ENCODE results near the gene ANKRD55. TPM values are rescaled to one million over a fixed set of nuclear protein-coding genes. Genes with fewer than 3 reads are reported as not detected.

Gene ANKRD55
- total and polyA plus RNA-seq, 9 of the 15 experiments (the other 6 are each of a cell fraction or from before 2014, with no cell fraction given), result 3.4 to 10.6 (median 6.5) TPM

DNA sequence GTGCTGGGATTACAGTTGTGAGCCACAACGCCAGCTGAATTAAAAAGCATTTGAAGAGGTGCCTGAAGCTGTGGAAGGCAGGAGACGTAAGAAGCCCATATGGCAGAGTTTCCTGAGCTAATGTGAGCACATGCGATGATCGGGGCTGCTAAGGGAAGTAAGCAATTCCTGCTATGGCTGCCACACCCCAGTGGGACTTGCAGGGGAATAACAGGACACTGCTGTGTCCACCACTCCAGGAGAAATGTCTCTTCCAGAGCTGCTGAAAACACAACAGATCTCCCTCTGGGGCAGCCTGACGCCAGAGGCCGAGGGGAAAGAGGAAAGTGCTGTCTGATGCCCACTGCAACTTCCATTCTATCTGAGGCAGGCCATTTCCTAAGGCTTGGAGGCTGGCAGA, 46.2 kb upstream of the ANKRD55 start:
- H3K9me1 ChIP-seq (ENCODE audit: control insufficient read depth, insufficient read depth, low read length), result no peaks in the 10 kb centered on the region
- CTCF ChIA-PET (ENCODE audit: low intra/inter-chr PET ratio), result no interaction called here

More for the DNA sequence above, 46.2 kb upstream of the ANKRD55 start:
- 51% methylated on average over 6 of the region's 6 CpGs for WGBS (ENCODE audit: insufficient coverage, low coverage, missing lambda C conversion rate)
- no peak for TF ChIP-seq SAP30 (IDR thresholded peaks at IDR 0.05; ENCODE audit: borderline replicate concordance, insufficient read depth, low read depth, low read length, poor library complexity, severe bottlenecking)
- no peak for TF ChIP-seq GTF2E2 (tag; IDR thresholded peaks at IDR 0.05)
- TF ChIP-seq TSC22D4 (tag; IDR thresholded peaks at IDR 0.05), result no peak
- no peak for TF ChIP-seq ZNF175 (CRISPR knock-in tag; IDR thresholded peaks at IDR 0.05; ENCODE audit: low read depth)
- TF ChIP-seq EP300 (IDR thresholded peaks at IDR 0.05; ENCODE audit: low read length), result no peak
- no peak for TF ChIP-seq CEBPB (tag; IDR thresholded peaks at IDR 0.05)
- TF ChIP-seq ZNF436 (CRISPR knock-in tag; IDR thresholded peaks at IDR 0.05), result no peak
- no peak for TF ChIP-seq MCM7 (IDR thresholded peaks at IDR 0.05)
- TF ChIP-seq PTTG1 (tag; IDR thresholded peaks at IDR 0.05; ENCODE audit: low read depth), result no peak
- no peak for TF ChIP-seq RFX1 (IDR thresholded peaks at IDR 0.05)
- no peak for TF ChIP-seq CBFB (CRISPR knock-in tag; IDR thresholded peaks at IDR 0.05)
- TF ChIP-seq MECOM (CRISPR knock-in tag; IDR thresholded peaks at IDR 0.05), result no peak
- no peak for TF ChIP-seq U2AF2 (optimal IDR thresholded peaks at IDR 0.05; ENCODE audit: low read depth, low read length)
- no peak for TF ChIP-seq ZC3H8 (IDR thresholded peaks at IDR 0.05)
- TF ChIP-seq HDAC1 (IDR thresholded peaks at IDR 0.05), result no peak
- TF ChIP-seq, protein P1, sequence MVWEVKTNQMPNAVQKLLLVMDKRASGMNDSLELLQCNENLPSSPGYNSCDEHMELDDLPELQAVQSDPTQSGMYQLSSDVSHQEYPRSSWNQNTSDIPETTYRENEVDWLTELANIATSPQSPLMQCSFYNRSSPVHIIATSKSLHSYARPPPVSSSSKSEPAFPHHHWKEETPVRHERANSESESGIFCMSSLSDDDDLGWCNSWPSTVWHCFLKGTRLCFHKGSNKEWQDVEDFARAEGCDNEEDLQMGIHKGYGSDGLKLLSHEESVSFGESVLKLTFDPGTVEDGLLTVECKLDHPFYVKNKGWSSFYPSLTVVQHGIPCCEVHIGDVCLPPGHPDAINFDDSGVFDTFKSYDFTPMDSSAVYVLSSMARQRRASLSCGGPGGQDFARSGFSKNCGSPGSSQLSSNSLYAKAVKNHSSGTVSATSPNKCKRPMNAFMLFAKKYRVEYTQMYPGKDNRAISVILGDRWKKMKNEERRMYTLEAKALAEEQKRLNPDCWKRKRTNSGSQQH (CRISPR knock-in tag; IDR thresholded peaks at IDR 0.05), result no peak
- TF ChIP-seq GABPA (tag; conservative IDR thresholded peaks at IDR 0.05; ENCODE audit: low read depth), result no peak
- no peak overlapping the region for H3K27ac ChIP-seq (ENCODE audit: extremely low read depth, low read depth, low read length)
- H3K79me2 ChIP-seq (ENCODE audit: control insufficient read depth, insufficient read depth, low read length), result no peaks in the 10 kb centered on the region
- H3K4me1 ChIP-seq (replicated peaks in 1 of 2; ENCODE audit: control insufficient read depth in 2 of 2, insufficient read depth in 2 of 2, low read length in 2 of 2), result no peaks in the 10 kb centered on the region
- in situ Hi-C loops (cut with MboI), result no loop called here
- H3K4me3 ChIP-seq, result no peak overlapping the region
- no peak overlapping the region for H3K4me2 ChIP-seq (ENCODE audit: insufficient read depth, low read length)
- no peaks in the 10 kb centered on the region for H3K27me3 ChIP-seq (ENCODE audit: control insufficient read depth in 2 of 2, insufficient read depth in 2 of 2, low read length in 2 of 2)
- H3K9ac ChIP-seq (ENCODE audit: insufficient read depth in 1 of 2, low read depth in 2 of 2, low read length in 2 of 2), result no peak overlapping the region
- H3K36me3 ChIP-seq (ENCODE audit: control insufficient read depth, insufficient read depth, low read length), result no peaks in the 10 kb centered on the region
- H2AFZ ChIP-seq (ENCODE audit: low read depth, low read length), result no peak overlapping the region
- H4K20me1 ChIP-seq (replicated peaks; ENCODE audit: control insufficient read depth, insufficient read depth, low read length), result no peaks in the 10 kb centered on the region
- DNase-seq (ENCODE audit: extremely low read depth in 1 of 4, low spot score in 3 of 4) (no peak), FAIRE-seq (no peak), ATAC-seq (no peak)
- BruUV-seq (replicated peaks), result no TSS peak
- intact Hi-C loops (cut with micrococcal nuclease), result loop anchor here (10.0 kb wide), 2 partner anchors 136 to 996 kb away; no protein-coding TSS in a partner anchor
- no peaks in the 10 kb centered on the region; the same call in 1 of the 2 replicates for H3K9me3 ChIP-seq (replicated peaks; ENCODE audit: control insufficient read depth, insufficient read depth, low read depth, low read length)
- POLR2A ChIA-PET, result no interaction called here

Measured in K562 (cell line).